PFSK-1 (cell line): ENCODE measurements around the gene SCAP.

Experiments
- FOXP2 ChIP-seq: optimal IDR thresholded peaks from 2 replicates; pipeline ENCODE3; 2011; ENCODE audit warnings: borderline replicate concordance, control low read depth, inconsistent platforms; ENCODE audit not compliant: insufficient read depth; ENCODE audit errors: extremely low read length, extremely low read depth
- POLR2AphosphoS5 ChIP-seq: IDR thresholded peaks from 2 replicates; pipeline ENCODE4 v1.6.1; 2012; ENCODE audit warnings: low read depth, mild to moderate bottlenecking, control low read depth, low read length, moderate library complexity
- REST ChIP-seq, 2 experiments: IDR thresholded peaks; 2 replicates each; pipeline versions ENCODE4 v1.6.1 to v1.8.0; 2011 to 2012; ENCODE audit warnings: low read depth in 2 of 2, low read length in 2 of 2, control low read depth in 1 of 2, inconsistent platforms in 1 of 2, mild to moderate bottlenecking in 1 of 2, moderate library complexity in 1 of 2; ENCODE audit not compliant: insufficient read depth in 1 of 2
- SIN3A ChIP-seq: IDR thresholded peaks from 2 replicates; pipeline ENCODE4 v1.6.1; 2012; ENCODE audit warnings: mild to moderate bottlenecking, low read length, moderate library complexity, borderline replicate concordance; ENCODE audit not compliant: insufficient read depth
- TAF1 ChIP-seq: IDR thresholded peaks from 2 replicates; pipeline ENCODE4 v1.6.1; 2012; ENCODE audit warnings: low read length, control low read depth, borderline replicate concordance; ENCODE audit not compliant: insufficient read depth

Gene SCAP

GRCh38 chr3:47410801-47411646 lies 64.7 kb downstream of the SCAP start:
- no peak for TF ChIP-seq FOXP2

- TF ChIP-seq SIN3A (no peak), TAF1 (no peak), REST (IDR thresholded peaks at IDR 0.05; ENCODE audit: insufficient read depth in 1 of 2, low read depth in 2 of 2, low read length in 2 of 2) (no peak), POLR2AphosphoS5 (no peak), FOXP2 (no peak)
These were observed 65.4 kb downstream of the SCAP start for GRCh38 chr3:47410417-47410720.

- TF ChIP-seq SIN3A (no peak), FOXP2 (no peak), POLR2AphosphoS5 (no peak), REST (IDR thresholded peaks at IDR 0.05; ENCODE audit: insufficient read depth in 1 of 2, low read depth in 2 of 2, low read length in 2 of 2) (no peak), TAF1 (no peak)
These were observed 65.9 kb downstream of the SCAP start for GRCh38 chr3:47409688-47410416.

GRCh38 chr3:47409284-47409683 lies 66.5 kb downstream of the SCAP start:
- TF ChIP-seq FOXP2 = no peak
- TF ChIP-seq POLR2AphosphoS5 = no peak
- TF ChIP-seq SIN3A = no peak
- no peak for TF ChIP-seq REST (IDR thresholded peaks at IDR 0.05; ENCODE audit: insufficient read depth in 1 of 2, low read depth in 2 of 2, low read length in 2 of 2)
- no peak for TF ChIP-seq TAF1

GRCh38 chr3:47408839-47409229 lies 66.9 kb downstream of the SCAP start:
- TF ChIP-seq POLR2AphosphoS5 (no peak), SIN3A (no peak), FOXP2 (no peak), REST (IDR thresholded peaks at IDR 0.05; ENCODE audit: insufficient read depth in 1 of 2, low read depth in 2 of 2, low read length in 2 of 2) (no peak), TAF1 (no peak)
